C4-2B (cell line): Measurements from ENCODE around the gene LITAF.

Experiments used
- ZFX ChIP-seq: fragments of 450-650 bp; IDR thresholded peaks from 2 replicates; pipeline ENCODE4 v1.6.1; 2017
- TF ChIP-seq, protein P1 (sequence below): fragments of 450-650 bp; conservative IDR thresholded peaks from 2 replicates; pipeline ENCODE4 v1.5.1; 2017; ENCODE audit warnings: mild to moderate bottlenecking

DNA sequence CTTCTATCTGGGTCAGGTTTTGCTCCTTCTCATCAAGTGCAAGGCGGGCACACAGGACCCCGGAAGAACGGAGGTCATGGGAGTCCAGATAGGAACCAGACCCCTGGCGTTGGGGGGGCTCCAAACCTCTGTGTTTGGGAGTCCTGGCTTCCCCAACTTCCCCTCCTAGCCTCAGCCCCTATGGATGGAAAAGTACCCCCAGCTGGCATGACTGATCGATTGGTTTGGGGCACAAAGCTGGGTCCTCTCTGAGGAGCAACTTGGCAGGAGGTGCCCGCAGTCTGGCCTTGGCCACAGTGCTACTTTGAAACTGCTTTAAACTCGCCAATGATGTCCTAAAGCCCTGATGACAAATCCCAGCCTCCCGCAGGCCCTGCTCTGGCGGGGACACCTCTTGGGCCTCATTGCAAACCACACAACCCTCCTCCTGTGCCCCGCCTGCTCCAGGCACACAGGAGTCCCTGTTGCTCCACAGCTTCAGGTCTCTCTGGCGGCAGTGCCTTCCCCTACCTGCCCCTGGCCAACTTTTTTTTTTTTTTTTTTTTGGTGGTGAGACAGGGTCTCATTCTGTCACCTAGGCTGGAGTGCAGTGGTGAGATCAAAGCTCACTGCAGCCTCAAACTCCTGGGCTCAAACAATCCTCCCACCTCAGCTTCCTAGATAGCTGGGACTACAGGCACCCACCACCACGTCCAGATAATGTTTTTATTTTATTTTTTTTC is 43.5 kb upstream of the LITAF start:
- TF ChIP-seq, protein P1, sequence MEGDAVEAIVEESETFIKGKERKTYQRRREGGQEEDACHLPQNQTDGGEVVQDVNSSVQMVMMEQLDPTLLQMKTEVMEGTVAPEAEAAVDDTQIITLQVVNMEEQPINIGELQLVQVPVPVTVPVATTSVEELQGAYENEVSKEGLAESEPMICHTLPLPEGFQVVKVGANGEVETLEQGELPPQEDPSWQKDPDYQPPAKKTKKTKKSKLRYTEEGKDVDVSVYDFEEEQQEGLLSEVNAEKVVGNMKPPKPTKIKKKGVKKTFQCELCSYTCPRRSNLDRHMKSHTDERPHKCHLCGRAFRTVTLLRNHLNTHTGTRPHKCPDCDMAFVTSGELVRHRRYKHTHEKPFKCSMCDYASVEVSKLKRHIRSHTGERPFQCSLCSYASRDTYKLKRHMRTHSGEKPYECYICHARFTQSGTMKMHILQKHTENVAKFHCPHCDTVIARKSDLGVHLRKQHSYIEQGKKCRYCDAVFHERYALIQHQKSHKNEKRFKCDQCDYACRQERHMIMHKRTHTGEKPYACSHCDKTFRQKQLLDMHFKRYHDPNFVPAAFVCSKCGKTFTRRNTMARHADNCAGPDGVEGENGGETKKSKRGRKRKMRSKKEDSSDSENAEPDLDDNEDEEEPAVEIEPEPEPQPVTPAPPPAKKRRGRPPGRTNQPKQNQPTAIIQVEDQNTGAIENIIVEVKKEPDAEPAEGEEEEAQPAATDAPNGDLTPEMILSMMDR, result no peak
- no peak for TF ChIP-seq ZFX
